SH-SY5Y (cell line): ENCODE results near the gene ZNF521.
A peak's percentile ranks its signal among the peaks of the same experiment; 100 is the strongest.

Experiments used
- GATA2 ChIP-seq: IDR thresholded peaks from 2 replicates; pipeline ENCODE4 v1.6.1; 2011; ENCODE audit warnings: mild to moderate bottlenecking, low read depth, low read length
- GATA3 ChIP-seq: IDR thresholded peaks from 2 replicates; pipeline ENCODE4 v1.6.1; 2011; ENCODE audit warnings: low read depth, mild to moderate bottlenecking, low read length, moderate library complexity

The ZNF521 gene

GRCh38 chr18:25222648-25223047 lies 129.3 kb downstream of the ZNF521 start:
- no peak for TF ChIP-seq GATA3
- no peak for TF ChIP-seq GATA2

DNA sequence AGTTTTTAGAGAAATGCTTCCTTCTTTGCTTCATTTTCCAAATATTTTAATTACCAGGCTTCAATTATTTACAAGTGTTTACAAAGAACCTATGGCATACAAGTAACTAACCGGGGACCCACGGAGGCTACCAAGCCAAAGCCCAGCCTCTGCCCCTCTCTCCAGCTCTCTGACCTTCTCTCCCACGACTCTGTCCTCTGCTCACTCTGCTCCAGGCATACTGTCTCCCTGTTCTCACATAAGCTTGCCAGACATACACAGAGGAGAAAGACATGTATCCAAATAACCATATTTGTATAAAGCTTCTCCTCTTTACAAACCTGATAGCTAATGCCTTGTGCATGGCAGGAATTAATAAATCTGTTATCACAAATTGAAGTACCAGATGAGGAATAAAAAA lies 141.3 kb downstream of the ZNF521 start:
- no peak for TF ChIP-seq GATA2
- no peak for TF ChIP-seq GATA3

- no peak for TF ChIP-seq GATA3
- TF ChIP-seq GATA2: no peak
These were observed 159.9 kb downstream of the ZNF521 start for GRCh38 chr18:25192065-25192464.

DNA sequence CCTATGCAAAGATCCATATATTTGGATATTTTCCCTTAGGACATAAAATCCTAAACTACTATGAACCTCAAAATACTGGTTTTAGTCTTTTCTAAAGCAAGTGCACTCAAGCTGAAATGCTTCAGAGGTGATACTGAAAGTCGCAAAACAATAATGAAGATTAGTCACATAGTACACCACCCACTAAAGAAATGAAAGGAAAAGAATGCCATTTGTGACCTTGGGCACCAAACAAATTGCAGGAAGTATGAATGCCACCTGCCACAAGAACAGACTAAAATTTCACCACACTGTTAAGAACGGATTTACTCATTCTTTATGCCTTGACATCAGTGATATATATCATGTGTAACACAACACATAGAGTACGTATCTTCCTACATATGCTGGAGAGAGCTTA lies 161.5 kb downstream of the ZNF521 start:
- TF ChIP-seq GATA2 (no peak), GATA3 (no peak)

- peak; percentile 73 for TF ChIP-seq GATA3
- TF ChIP-seq GATA2: peak; percentile 86
These were observed 162.4 kb downstream of the ZNF521 start for GRCh38 chr18:25189391-25190185.

DNA sequence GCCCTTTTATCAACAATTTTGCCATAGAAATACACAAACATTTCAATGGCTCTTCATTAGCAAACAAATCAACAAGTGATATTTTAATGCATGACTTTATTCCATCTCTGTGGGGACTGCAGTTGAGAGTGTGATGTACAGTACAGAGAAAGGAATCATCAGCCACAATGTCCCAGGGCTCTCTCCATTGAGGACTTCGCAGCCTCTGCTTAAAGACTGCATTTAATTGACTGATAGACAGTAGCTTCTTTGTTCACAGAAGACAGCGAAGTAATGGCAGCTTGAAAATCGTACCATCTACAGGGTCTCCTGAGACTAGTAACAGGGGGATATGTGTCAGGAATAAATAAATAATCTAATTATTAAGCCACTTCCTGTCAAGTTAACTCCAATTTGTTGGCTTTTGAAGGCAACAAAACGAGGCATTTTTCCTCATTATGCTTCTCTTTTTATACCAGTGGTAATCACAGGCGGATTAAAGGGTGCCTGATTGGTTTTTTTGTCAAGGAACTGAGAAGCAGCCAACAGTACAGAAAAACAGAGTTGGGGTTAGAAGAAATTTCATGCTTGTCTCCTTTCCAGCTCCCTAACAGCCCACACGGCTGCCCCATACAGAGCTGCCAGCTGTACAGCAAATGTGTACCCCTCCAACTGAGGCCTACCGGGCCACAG lies 164.3 kb downstream of the ZNF521 start:
- TF ChIP-seq GATA3 (no peak), GATA2 (no peak)

GRCh38 chr18:25186871-25187270 lies 165.1 kb downstream of the ZNF521 start:
- no peak for TF ChIP-seq GATA2
- TF ChIP-seq GATA3: no peak

GRCh38 chr18:25181993-25182392 lies 170.0 kb downstream of the ZNF521 start:
- TF ChIP-seq GATA3 (no peak), GATA2 (no peak)

- TF ChIP-seq GATA2 (no peak), GATA3 (no peak)
These were observed 170.4 kb downstream of the ZNF521 start for GRCh38 chr18:25181581-25181980.

- TF ChIP-seq GATA3: no peak
- no peak for TF ChIP-seq GATA2
These were observed 170.9 kb downstream of the ZNF521 start for GRCh38 chr18:25180973-25181548.

- no peak for TF ChIP-seq GATA3
- no peak for TF ChIP-seq GATA2
These were observed 174.3 kb downstream of the ZNF521 start for GRCh38 chr18:25177631-25178030.

GRCh38 chr18:25176518-25177042 lies 175.4 kb downstream of the ZNF521 start:
- TF ChIP-seq GATA2 (no peak), GATA3 (no peak)

GRCh38 chr18:25175558-25176517 lies 176.1 kb downstream of the ZNF521 start:
- TF ChIP-seq GATA2 (no peak), GATA3 (no peak)
